ENCODE data around the gene BIN2.
"Not testable (repeated sequence)": the region's sequence is repeated elsewhere in the genome, so short reads cannot be mapped to it uniquely, and the experiment has no call there.

Gene BIN2

GRCh38 chr12:51343201-51343600 lies 19.2 kb upstream of the BIN2 start:
- DNase-seq = no peak

- DNase-seq = no peak
Measured at GRCh38 chr12:51342416-51342815, 18.4 kb upstream of the BIN2 start.

DNA sequence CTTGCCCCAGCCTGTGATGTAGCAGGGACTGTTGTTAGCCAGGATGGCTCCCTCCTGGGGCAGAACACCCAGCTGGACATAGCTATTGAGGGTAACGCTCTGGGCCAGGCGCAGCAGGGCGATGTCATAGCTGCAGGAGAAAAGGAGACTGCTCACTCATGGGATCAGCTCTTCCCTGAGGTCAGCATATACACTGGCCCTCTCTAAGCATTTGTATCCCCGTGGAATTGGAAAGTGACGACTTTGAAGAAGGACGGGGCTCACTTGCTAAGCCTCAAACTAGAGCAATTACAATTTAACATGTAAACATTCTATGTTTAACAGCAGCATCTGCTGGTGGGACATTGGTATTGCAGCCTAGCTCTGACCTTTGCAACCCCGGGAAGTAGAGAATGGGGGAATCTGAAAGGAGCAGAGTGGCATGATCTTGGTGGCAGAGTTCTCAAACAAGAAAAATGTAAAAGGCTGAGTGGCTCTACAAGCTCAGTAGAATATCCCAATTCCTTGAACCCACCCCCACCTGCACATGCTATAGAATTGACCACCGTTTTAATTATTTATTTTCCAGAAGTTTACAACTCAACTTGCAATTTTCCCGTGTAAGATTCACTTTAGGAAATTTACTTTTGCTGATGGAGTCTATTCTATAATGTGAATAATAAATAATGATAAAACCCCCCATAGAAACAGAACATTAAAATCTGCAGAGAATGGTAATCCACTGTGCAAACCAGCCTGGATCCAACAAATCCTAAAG lies 17.5 kb upstream of the BIN2 start:
- DNase-seq = peak; percentile 45

DNA sequence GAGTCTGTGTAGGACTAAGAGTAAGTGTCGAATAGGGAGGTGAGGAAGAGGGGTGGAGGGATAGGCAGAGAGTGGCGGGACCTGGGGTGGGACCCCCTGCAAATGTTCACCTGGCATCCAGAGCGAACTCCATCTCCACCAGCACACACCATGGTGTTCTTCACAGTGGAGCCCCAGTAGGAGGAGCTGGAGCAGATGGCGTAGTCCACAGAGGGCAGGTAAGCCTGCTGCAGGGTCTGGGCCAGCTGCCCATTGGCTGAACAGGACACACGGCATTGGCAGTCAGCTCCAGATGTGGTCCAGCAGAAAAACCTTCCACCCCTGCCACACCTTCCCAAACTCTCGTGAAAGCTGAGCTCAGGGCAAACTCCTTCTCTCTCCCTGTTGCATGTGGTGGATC lies 15.8 kb upstream of the BIN2 start:
- no peak for DNase-seq

DNA sequence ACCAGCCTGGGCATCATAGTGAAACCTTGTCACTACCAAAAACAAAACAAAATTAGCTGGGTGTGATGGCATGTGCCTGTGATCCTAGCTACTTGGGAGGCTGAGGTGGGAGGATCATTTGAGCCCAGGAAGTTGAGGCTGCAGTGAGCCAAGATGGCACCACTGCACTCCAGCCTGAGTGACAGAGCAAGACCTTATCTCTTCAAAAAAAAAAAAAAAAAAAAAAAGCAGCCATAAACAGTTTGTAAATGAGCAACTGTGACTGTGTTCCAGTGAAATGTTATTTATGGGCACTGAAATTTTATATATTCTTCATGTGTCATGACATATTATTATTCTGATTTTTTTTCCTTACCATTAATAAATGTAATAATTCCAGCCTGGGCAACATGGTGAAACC lies 13.4 kb upstream of the BIN2 start:
- DNase-seq = not testable (repeated sequence)

DNA sequence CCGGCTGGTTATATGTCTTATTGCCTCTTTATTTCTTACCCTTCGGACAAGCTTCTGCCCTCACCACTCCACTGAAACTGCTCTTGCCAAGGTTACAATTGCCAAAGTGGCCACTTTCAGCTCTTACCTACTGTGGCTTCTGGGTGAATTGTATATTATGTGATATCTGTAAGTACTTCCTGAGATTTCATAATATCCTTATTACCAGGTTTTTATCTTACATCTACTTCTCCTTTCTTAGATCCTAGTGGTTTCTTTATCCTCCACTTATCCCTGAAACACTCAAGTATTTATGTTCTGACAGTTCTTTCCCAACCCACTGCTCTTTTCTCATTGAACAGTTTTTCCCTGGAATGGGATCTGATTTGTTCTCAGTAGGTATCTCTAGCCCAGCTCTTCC lies 12.0 kb upstream of the BIN2 start:
- no peak for DNase-seq

DNA sequence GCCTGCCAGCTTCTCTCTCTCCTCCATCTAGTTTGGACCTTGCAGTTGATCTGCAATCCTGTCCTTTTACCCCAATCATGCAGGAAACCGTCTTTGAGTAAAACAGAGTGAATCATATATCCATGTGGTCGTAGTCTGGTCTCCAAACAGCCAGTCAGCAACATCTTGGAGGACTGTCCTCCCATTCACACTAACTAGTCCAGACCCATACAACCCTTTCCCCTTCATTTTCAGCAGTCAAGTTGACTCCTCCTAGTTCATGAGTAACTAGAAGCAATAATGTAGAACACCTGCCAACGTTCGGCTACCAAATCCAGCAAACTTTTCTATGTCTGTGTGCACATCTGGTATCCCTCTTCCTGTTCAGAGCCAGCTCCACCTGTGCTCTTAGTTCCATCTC lies 10.8 kb upstream of the BIN2 start:
- no peak for DNase-seq

DNA sequence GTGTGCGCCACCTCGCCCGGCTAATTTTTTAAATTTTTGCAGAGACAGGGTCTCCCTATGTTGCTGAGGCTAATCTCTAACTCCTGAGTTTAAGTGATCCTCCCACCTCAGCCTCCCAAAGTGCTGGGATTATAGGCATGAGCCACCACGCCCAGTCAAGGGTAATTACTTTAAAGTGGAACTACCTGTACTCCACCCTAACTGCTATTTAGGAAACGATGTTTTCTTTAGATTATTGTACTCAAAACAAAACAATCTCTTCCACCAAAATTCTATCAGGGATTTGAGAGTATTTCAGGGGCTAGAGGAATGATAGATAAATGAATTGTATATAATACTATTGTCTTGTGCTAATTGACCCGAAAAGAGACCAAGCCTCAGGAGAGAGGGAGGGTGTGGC lies 9.6 kb upstream of the BIN2 start:
- no peak for DNase-seq

DNA sequence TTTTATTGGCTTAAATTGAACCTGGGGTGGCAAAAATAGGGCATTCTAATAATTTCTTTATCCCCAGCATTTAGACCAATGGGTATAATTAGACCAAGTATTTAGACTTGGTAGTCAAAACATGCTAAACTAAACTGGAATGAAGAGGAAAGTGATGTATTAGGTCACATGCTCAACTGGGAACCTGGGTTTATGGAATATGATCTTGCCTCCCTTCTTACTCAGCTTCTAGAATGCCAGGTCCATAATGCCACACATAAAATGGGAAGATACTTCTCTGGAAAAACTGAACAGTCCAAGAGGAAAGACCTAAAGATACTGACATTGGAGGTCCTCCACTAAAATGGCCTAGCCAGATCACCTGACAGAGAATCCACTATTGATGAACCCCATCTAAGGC lies 6.2 kb upstream of the BIN2 start:
- no peak for DNase-seq

GRCh38 chr12:51329742-51330141 lies 5.8 kb upstream of the BIN2 start:
- DNase-seq = no peak

DNA sequence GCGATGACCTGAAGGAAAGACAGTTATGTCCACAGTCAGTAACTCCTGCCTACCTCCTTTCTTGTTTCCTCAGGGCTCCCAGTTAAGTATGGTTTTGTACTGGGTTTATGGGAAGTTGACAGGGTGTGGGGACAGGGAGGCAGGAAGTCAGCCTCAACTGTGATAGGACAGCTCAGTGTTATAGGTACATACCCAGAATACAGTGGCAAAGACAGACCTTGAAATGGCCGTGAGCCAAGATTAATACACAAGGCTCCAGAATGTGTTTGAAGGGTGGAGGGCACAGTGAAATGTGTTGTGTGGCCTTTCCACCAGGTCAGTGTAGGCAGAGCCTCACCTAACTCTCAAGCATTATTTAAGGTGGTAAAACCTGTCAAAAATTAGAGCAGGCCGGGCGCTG lies 4.6 kb upstream of the BIN2 start:
- DNase-seq = no peak

DNA sequence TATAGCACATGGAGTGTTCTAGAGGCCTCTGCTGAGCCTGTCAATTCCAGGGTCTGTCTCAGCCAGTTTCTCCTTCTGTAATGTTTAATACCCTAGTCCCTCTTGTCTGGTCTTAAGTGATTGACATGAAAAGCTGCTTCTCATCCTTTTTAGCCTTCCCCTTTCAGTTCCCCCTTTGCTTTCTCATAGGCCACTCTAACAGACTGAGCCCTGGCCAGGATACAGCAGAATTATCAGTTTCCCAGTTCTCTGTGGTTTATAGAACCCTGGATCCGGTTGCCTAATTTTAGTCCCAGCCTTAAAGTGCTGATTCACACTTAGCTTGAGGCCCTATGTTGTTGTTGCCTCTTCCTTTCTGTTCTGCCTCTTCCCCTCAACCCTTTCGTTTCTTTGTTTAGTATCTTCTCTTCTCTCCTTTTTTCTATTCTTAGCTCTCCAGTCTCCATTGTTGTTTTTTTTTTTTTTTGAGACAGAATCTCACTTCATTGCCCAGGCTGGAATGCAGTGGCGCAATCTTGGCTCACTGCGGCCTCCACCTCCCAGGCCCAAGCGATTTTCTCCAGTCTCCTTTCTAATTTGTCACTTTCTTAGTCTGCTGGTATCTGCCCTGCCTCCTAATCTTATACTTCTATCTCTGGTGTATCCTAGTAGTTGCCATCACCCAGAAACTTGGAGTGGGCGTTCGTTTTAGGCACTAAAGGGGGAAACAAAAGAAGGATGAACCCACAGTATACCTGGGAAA lies 2.9 kb upstream of the BIN2 start:
- DNase-seq = no peak

DNA sequence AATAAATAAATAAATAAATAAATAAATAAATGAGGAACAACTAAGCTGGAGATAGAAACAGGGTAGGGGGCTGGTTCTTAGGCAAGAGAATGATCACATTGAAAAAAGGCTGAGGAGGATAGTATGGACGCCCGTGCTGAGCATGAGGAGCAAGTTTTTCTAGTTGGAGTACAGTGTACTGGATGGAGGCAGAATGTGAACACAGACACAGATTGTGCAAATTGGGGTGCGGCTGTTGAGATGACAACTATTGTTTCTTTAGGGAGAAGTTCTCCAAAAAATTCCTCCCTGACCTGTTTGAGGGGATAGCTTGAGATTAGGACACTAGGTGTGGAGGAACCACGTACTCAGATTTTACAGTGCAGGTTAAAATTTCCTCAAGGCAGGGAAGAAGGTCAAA lies 979 bp upstream of the BIN2 start:
- no peak for DNase-seq

DNA sequence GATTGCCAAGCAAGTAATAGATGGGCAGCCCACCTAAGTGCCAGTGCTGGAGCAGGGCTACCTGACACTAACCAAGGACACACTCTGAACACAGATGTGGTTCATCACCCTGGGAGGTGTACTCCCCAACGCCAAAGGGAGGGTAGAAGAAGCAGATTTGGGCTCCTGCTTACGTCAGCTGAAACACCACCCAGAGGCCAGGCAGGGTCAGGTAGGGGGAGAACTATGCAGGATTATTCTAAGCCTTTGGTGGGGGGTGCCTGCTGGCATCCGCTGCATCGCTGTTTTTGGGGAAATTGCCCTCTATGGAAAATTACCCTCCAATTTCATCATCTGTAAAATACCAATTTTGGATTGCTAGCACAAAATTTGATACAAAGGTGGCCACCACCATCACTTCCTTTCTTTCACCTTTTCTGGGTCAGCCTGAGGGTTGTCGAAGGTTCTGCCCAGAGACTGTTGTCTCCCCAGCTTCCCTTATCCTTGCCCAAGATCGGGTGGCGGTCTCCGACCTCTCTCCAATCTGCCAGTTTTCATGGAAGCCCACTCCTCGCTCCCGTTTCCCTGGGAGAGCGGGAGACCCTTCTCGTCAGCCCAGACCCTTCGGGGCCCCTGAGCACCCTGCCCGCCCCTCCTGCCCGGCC lies 535 bp downstream of the BIN2 start:
- DNase-seq = no peak

DNA sequence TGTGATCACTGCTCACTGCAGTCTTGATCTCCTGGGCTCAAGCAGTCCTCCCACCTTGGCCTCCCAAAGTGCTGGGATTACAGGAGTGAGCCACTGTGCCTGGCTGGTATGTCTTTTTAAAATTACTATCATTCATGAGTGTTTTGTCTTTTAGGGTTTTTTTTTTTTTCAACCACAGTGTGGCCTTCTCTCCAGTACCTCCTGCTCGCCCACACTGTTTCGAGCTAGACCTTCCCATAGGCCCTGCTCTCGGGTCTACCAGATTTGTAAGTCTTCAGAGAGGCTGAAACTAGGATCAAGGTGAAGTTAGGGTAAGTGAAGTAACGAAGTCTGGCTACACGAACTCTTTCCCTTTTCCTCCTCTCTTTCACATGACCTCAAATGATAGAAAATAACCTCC lies 1.5 kb downstream of the BIN2 start:
- no peak for DNase-seq

DNA sequence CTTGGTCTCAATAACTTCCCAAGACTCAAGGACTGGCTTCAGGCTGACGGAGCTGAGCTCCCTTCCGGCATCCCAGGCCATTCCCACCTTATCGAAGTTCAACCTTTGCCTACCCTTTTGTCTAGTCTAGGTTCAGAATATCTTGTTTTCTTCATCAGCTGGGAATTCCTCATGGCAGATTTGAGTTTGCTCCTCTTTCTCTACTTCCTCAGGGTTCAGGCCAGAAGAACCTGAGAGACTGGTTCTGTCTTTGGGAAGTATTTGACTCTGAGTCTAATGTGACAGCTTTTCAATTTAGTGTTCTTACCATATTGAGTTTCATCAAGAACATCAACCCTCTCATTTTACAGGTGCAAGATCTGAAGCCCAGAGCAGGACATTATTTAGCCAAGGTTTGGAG lies 2.1 kb downstream of the BIN2 start:
- no peak for DNase-seq

DNA sequence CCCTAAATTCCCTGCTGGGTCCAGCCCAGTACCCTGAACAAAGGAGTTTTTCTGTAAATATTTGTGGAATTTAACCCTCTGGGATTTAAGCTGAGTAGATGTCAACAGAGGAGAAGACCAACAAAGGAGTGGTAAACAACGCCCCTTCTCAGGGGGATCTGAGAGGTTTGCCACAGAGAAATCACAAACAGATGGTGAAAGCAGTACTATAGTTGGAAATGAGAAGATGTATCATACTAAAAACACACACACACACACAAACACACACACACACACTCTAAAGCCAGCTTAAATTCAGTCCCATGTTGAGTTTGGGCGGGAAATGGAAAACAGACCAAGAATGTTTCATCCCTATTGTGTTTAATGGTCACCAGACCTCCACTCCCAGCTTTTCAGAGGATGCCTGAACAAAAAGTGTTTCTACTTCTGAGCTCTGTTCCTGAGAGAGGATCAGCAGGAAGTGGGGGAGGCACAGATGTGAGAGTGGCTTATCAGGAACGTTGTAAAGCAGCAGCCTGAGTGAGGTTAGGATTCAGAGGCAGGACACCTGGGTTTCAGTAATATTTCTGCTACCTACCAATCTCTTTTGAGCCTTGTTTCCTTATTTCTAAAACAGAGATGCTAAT lies 3.2 kb downstream of the BIN2 start:
- DNase-seq = no peak

GRCh38 chr12:51320311-51320694 lies 3.7 kb downstream of the BIN2 start:
- DNase-seq = no peak

- DNase-seq = no peak
Measured at GRCh38 chr12:51318846-51319599, 5.0 kb downstream of the BIN2 start.

GRCh38 chr12:51318057-51318806 lies 5.7 kb downstream of the BIN2 start:
- DNase-seq = not testable (repeated sequence)

DNA sequence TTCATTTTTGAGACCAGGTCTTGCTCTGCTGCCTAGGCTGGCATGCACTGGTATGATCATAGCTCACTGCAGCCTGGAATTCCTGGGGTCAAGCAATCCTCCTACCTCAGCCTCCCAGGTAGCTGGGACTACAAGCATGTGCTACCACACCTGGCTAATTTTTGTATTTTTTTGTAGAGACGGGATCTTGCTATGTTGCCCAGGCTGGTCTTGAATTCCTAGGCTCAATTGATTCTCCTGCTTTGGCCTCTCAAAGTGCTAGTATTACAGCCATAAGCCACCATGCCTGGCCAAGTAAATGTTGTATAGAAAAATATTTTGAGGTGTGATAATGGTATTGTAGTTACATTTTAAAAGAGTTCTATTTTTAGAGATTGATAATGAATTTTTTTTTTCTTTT lies 12.6 kb downstream of the BIN2 start:
- DNase-seq = no peak

Measured in NCI-H1694 treated with DMSO at 0.1 percent for 48 hours (cell line).